Fibroblast of mammary gland (primary cell): ENCODE data around the gene FDCSP.
"Not testable (repeated sequence)": the region's sequence is repeated elsewhere in the genome, so short reads cannot be mapped to it uniquely, and the experiment has no call there.

Source experiments
- DNase-seq: peaks from one replicate; pipeline ENCODE4 v3.0.0-alpha.2; 2010; ENCODE audit warnings: low read depth
- H3K4me3 ChIP-seq: 2 replicates; pipeline ENCODE4 v1.5.1; 2011; ENCODE audit warnings: low read depth, mild to moderate bottlenecking, low read length, moderate library complexity; ENCODE audit not compliant: control insufficient read depth
- CTCF ChIP-seq: conservative IDR thresholded peaks from 2 replicates; pipeline ENCODE4 v1.5.1; 2011; ENCODE audit warnings: low read depth, low read length, inconsistent platforms; ENCODE audit not compliant: control insufficient read depth, insufficient read depth

The FDCSP gene

GRCh38 chr4:70196857-70197256 is 29.1 kb upstream of the FDCSP start:
- no peak for DNase-seq
- no peak overlapping the region for H3K4me3 ChIP-seq
- TF ChIP-seq CTCF, result no peak

GRCh38 chr4:70197842-70198241 is 28.1 kb upstream of the FDCSP start:
- no peak for DNase-seq
- no peak for TF ChIP-seq CTCF
- H3K4me3 ChIP-seq, result no peak overlapping the region

GRCh38 chr4:70203601-70204000 is 22.3 kb upstream of the FDCSP start:
- H3K4me3 ChIP-seq, result no peak overlapping the region
- TF ChIP-seq CTCF, result no peak
- no peak for DNase-seq

GRCh38 chr4:70212752-70213151 is 13.2 kb upstream of the FDCSP start:
- not testable (repeated sequence) for H3K4me3 ChIP-seq, DNase-seq

GRCh38 chr4:70216109-70216508 is 9.8 kb upstream of the FDCSP start:
- DNase-seq, H3K4me3 ChIP-seq: not testable (repeated sequence)

GRCh38 chr4:70216550-70216949 is 9.4 kb upstream of the FDCSP start:
- H3K4me3 ChIP-seq, DNase-seq: not testable (repeated sequence)

GRCh38 chr4:70221389-70221788 is 4.5 kb upstream of the FDCSP start:
- not testable (repeated sequence) for H3K4me3 ChIP-seq, DNase-seq

- DNase-seq, H3K4me3 ChIP-seq: not testable (repeated sequence)
Measured at GRCh38 chr4:70221818-70222217, 4.1 kb upstream of the FDCSP start.

- no peak overlapping the region for H3K4me3 ChIP-seq
- no peak for TF ChIP-seq CTCF
- no peak for DNase-seq
Measured at GRCh38 chr4:70236125-70236524, 10.2 kb downstream of the FDCSP start.
